HepG2 (cell line): ENCODE data around the gene CCSER1. TPM values are rescaled to one million over a fixed set of nuclear protein-coding genes. Genes with fewer than 3 reads are reported as not detected.

Experiments
- ATAC-seq: fragments of 200-7000 bp; cut with Tn5 transposase; 3 replicates; pipeline ENCODE4 v1.9.1; 2020; ENCODE audit warnings: mild to moderate bottlenecking, moderate library complexity
- BruUV-seq: library from RNA; stranded (reverse); fragments of 400-500 nt; replicated peaks from 2 replicates; lab custom pipeline; 2021; lab: Mats Ljungman, UMichigan
- CTCF ChIA-PET: fragments of 300-600 bp; formaldehyde crosslinking; extraction: SDS; loops from one replicate; lab custom pipeline; 2021; ENCODE audit warnings: low total read pairs, inconsistent platforms, low intra/inter-chr PET ratio; lab: Yijun Ruan, JAX
- POLR2A ChIA-PET: fragments of 350-600 bp; sonication (Branson Sonifier 250); formaldehyde crosslinking; loops from one replicate; lab custom pipeline; 2020; ENCODE audit warnings: antibody characterized with exemption, inconsistent platforms; lab: Yijun Ruan, JAX
- DNase-seq: peaks from one replicate; pipeline ENCODE4 v3.0.0-alpha.2; 2015; ENCODE audit warnings: low spot score
- FAIRE-seq: peaks from 3 replicates; lab custom pipeline; 2011; peaks lifted over from hg19 to GRCh38; lab: Jason Lieb, UNC
- H2AFZ ChIP-seq: one replicate; pipeline ENCODE4 v1.6.1; 2011; ENCODE audit warnings: low read length, inconsistent platforms
- H3K27ac ChIP-seq: fragments of 300-600 bp; 3 replicates; pipeline ENCODE4 v1.8.0; 2011; ENCODE audit warnings: mixed run types, mild to moderate bottlenecking, mixed read lengths, low read length, inconsistent platforms; ENCODE audit not compliant: insufficient read depth; ENCODE audit errors: extremely low read length
- H3K27me3 ChIP-seq, 2 experiments: fragments of 200-600 bp in 1 of 2; 2 replicates in 1 of 2; 3 replicates in 1 of 2; pipeline versions ENCODE4 v1.6.0 to v1.8.0; 2011; ENCODE audit warnings: low read length in 2 of 2, mild to moderate bottlenecking in 2 of 2, moderate library complexity in 2 of 2, inconsistent platforms in 1 of 2; ENCODE audit not compliant: insufficient read depth in 2 of 2, control insufficient read depth in 1 of 2
- H3K36me3 ChIP-seq, 2 experiments: fragments of 200-600 bp in 1 of 2; replicated peaks in 1 of 2; 2 replicates in 1 of 2; 3 replicates in 1 of 2; pipeline versions ENCODE4 v1.5.1 to v1.8.0; 2011; ENCODE audit warnings: low read length in 2 of 2, inconsistent platforms in 1 of 2; ENCODE audit not compliant: insufficient read depth in 2 of 2, control insufficient read depth in 1 of 2
- H3K4me1 ChIP-seq: 2 replicates; pipeline ENCODE4 v1.5.1; 2012; ENCODE audit warnings: low read length, inconsistent platforms; ENCODE audit not compliant: insufficient read depth
- H3K4me2 ChIP-seq: 2 replicates; pipeline ENCODE4 v1.6.0; 2011; ENCODE audit warnings: low read depth, low read length, inconsistent platforms
- H3K4me3 ChIP-seq, 3 experiments: fragments of 200-600 bp in 1 of 3; sonication (generic), shearing (Covaris generic) in 1 of 3; replicated peaks in 1 of 3; 2 replicates each; pipeline ENCODE4 v1.5.1; 2011 to 2016; ENCODE audit warnings: low read length in 3 of 3, inconsistent platforms in 2 of 3, low read depth in 2 of 3, mild to moderate bottlenecking in 2 of 3, control low read depth in 1 of 3, mixed read lengths in 1 of 3; ENCODE audit not compliant: insufficient read depth in 1 of 3
- H3K79me2 ChIP-seq: one replicate; pipeline ENCODE4 v1.6.1; 2011; ENCODE audit warnings: low read length, inconsistent platforms; ENCODE audit not compliant: insufficient read depth
- H3K9ac ChIP-seq: 2 replicates; pipeline ENCODE4 v1.6.0; 2011; ENCODE audit warnings: mild to moderate bottlenecking, low read depth, low read length, inconsistent platforms; ENCODE audit not compliant: insufficient read depth
- H3K9me3 ChIP-seq: 2 replicates; pipeline ENCODE4 v1.5.1; 2012; ENCODE audit warnings: mild to moderate bottlenecking, low read length
- H4K20me1 ChIP-seq: 2 replicates; pipeline ENCODE4 v1.6.0; 2011; ENCODE audit warnings: inconsistent platforms, mild to moderate bottlenecking, low read length, moderate library complexity; ENCODE audit not compliant: insufficient read depth
- GATAD2A ChIP-seq: IDR thresholded peaks from 2 replicates; pipeline ENCODE4 v1.6.1; 2016
- HOXD1 ChIP-seq: sonication (generic); formaldehyde crosslinking; IDR thresholded peaks from 2 replicates; pipeline ENCODE4 v1.5.0; 2020; ENCODE audit warnings: missing genetic modification reagents
- ISX ChIP-seq: sonication (generic); formaldehyde crosslinking; conservative IDR thresholded peaks from 2 replicates; pipeline ENCODE4 v1.5.0; 2020; ENCODE audit warnings: missing genetic modification reagents
- MAFK ChIP-seq, 2 experiments: IDR thresholded peaks in 1 of 2; conservative IDR thresholded peaks in 1 of 2; 2 replicates each; pipeline ENCODE4 v1.6.1; 2011; ENCODE audit warnings: improper control_type of control experiment in 2 of 2, low read length in 2 of 2
- NFE2L2 ChIP-seq: fragments of 150-350 bp; IDR thresholded peaks from 2 replicates; pipeline ENCODE4 v1.6.1; 2014; ENCODE audit warnings: low read length
- SAP130 ChIP-seq: IDR thresholded peaks from 2 replicates; pipeline ENCODE4 v1.6.1; 2016; ENCODE audit warnings: low read depth
- SKI ChIP-seq: fragments of 450-650 bp; IDR thresholded peaks from one replicate; pipeline ENCODE4 v1.6.1; 2018; ENCODE audit warnings: mild to moderate bottlenecking; ENCODE audit not compliant: partially characterized antibody
- ZFP62 ChIP-seq: sonication (generic); formaldehyde crosslinking; IDR thresholded peaks from 2 replicates; pipeline ENCODE4 v1.4.0; 2020; ENCODE audit warnings: missing genetic modification reagents
- ZNF333 ChIP-seq: sonication (generic); formaldehyde crosslinking; IDR thresholded peaks from 2 replicates; pipeline ENCODE4 v1.4.0; 2020; ENCODE audit warnings: mild to moderate bottlenecking, missing genetic modification reagents, borderline replicate concordance
- ZNF709 ChIP-seq: sonication (generic); formaldehyde crosslinking; IDR thresholded peaks from 2 replicates; pipeline ENCODE4 v1.5.0; 2020; ENCODE audit warnings: mild to moderate bottlenecking, missing genetic modification reagents
- ZNF850 ChIP-seq: sonication (generic); formaldehyde crosslinking; conservative IDR thresholded peaks from 2 replicates; pipeline ENCODE4 v1.9.0; 2021; ENCODE audit warnings: mild to moderate bottlenecking, missing genetic modification reagents
- WGBS: methylation state at CpG from one replicate; pipeline ENCODE4 v1.1.6; 2017; ENCODE audit warnings: low lambda C conversion rate; 5-methylcytosine and 5-hydroxymethylcytosine counted together
- in situ Hi-C: cut with HindIII; loops from 2 replicates; pipeline ENCODE4 v1.10.0; 2017; ENCODE audit warnings: low pct_unique_long_range_greater_than_20kb; ENCODE audit not compliant: extremely low pct_ligation_motif_present
- intact Hi-C: fragments of 100-400 bp; cut with micrococcal nuclease; formaldehyde crosslinking; loops from one replicate; pipeline ENCODE4 v1.10.0; 2022; ENCODE audit not compliant: unreplicated experiment
- polyA plus RNA-seq, 8 experiments: library from polyadenylated mRNA; depleted of rRNA in 3 of 8; stranded (reverse) in 7 of 8; unstranded in 1 of 8; fragments of >200 nt; fragmentation: Illumina TruSeq in 4 of 8; extraction: Trizol in 4 of 8; gene quantifications; 2 replicates each; pipeline versions ENCODE4 v1.2.1 to v1.2.3, GENCODE V29; 2011 to 2016; ENCODE audit warnings: low read depth in 4 of 8, missing spikeins in 1 of 8, mixed read lengths in 1 of 8; ENCODE audit not compliant: insufficient read depth in 1 of 8
- total RNA-seq, 5 experiments: library from RNA; depleted of rRNA; stranded (reverse); fragments of >200 nt; fragmentation: Illumina TruSeq; extraction: Trizol; gene quantifications; 2 replicates each; pipeline ENCODE4 v1.2.3, GENCODE V29; 2016; ENCODE audit warnings: low read depth in 1 of 5
- TF ChIP-seq, protein P1 (sequence below): sonication (generic); formaldehyde crosslinking; IDR thresholded peaks from 2 replicates; pipeline ENCODE4 v1.5.0; 2020; ENCODE audit warnings: mild to moderate bottlenecking, missing genetic modification reagents, moderate library complexity
- TF ChIP-seq, protein P2 (sequence below): sonication (generic); formaldehyde crosslinking; IDR thresholded peaks from 2 replicates; pipeline ENCODE4 v1.4.0; 2020; ENCODE audit warnings: mild to moderate bottlenecking, missing genetic modification reagents

The CCSER1 gene
- total and polyA plus RNA-seq, 2 of the 13 experiments (the other 11 are each of a cell fraction or from before 2014, with no cell fraction given): not detected

DNA sequence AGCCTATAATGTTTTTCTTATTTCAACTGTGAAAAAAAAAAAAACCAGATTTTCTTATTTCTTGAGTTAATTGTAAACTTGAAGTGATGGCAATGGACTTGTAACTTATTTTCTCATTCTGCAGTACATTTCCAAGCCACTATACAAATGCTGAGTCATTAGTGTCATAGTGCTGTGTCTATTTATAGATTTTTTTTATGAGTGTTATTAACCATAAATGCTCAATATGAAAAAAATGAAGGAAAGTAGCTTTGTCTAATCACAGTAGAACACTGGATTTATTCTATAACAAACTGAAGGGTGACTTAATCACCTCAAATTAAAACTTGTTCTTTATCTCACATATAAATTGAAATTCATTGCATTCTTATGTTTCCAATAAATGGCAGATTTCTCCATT, 718.6 kb downstream of the CCSER1 start:
- intact Hi-C loops (no loop called here), in situ Hi-C loops (no loop called here)
- no peak overlapping the region for H3K9ac ChIP-seq
- no peak for ATAC-seq
- no TSS peak for BruUV-seq
- POLR2A ChIA-PET: no interaction called here
- H3K36me3 ChIP-seq: no peaks in the 10 kb centered on the region
- H3K4me1 ChIP-seq: peaks cover 26% of the 10 kb centered on the region
- H3K4me3 ChIP-seq: no peak overlapping the region
- no peak for DNase-seq
- CTCF ChIA-PET: no interaction called here
- no peaks in the 10 kb centered on the region for H3K79me2 ChIP-seq
- no peak overlapping the region for H3K4me2 ChIP-seq
- no peak overlapping the region for H2AFZ ChIP-seq
- no peak for FAIRE-seq
- peak; percentile 85 for TF ChIP-seq NFE2L2
- TF ChIP-seq ZNF709 (CRISPR knock-in tag): no peak
- peak in 1 of 2 experiments; percentile 30; a peak in 2 of 4 replicates for TF ChIP-seq MAFK (conservative IDR thresholded peaks at IDR 0.05 in 1 of 2, IDR thresholded peaks at IDR 0.05 in 1 of 2; ENCODE audit: low read length in 2 of 2)
- no peaks in the 10 kb centered on the region for H3K9me3 ChIP-seq
- no peaks in the 10 kb centered on the region for H3K27me3 ChIP-seq
- H3K27ac ChIP-seq: no peak overlapping the region
- H4K20me1 ChIP-seq: no peaks in the 10 kb centered on the region

DNA sequence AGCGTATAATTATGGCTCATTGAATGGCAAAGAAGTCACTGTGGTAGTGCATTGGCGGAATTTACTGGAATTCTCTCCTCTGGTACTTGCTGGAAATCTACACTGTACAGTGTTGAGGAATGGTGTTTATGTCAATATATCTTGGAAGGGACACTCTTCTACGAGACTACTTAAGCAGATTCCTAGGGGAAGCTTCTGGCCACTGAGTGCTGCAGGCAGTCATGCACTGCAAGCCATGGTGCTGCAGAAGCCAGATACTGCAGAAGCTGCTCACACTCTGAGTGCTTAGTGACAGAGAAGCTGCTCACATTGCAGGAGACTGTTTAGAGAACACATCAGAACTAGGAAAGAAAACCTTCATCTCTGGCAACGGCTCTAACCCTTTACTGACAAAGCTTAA, 725.0 kb downstream of the CCSER1 start:
- Histone ChIP-seq H3K27me3 (no peaks in the 10 kb centered on the region), H3K27ac (no peak overlapping the region), H3K4me3 (no peak overlapping the region), H3K36me3 (no peaks in the 10 kb centered on the region), H4K20me1 (no peaks in the 10 kb centered on the region), H3K4me2 (no peak overlapping the region), H3K9ac (no peak overlapping the region), H2AFZ (no peak overlapping the region), H3K9me3 (no peaks in the 10 kb centered on the region), H3K79me2 (no peaks in the 10 kb centered on the region)
- BruUV-seq: no TSS peak
- in situ Hi-C loops (no loop called here), intact Hi-C loops (loop anchor here (10.0 kb wide), 1 partner anchor 93 kb away; no protein-coding TSS in a partner anchor)
- FAIRE-seq (no peak), ATAC-seq (peak; percentile 32; the same call in 1 of the 3 replicates), DNase-seq (no peak)
- ChIA-PET CTCF (no interaction called here), POLR2A (no interaction called here)
- 42% methylated on average over 3 of the region's 4 CpGs for WGBS
- TF ChIP-seq GATAD2A (CRISPR knock-in tag) (no peak), ISX (CRISPR knock-in tag) (no peak), SAP130 (CRISPR knock-in tag) (no peak), ZNF850 (CRISPR knock-in tag) (no peak), HOXD1 (CRISPR knock-in tag) (no peak), ZNF333 (CRISPR knock-in tag) (no peak), SKI (no peak), ZFP62 (no peak)
- TF ChIP-seq, protein P1, sequence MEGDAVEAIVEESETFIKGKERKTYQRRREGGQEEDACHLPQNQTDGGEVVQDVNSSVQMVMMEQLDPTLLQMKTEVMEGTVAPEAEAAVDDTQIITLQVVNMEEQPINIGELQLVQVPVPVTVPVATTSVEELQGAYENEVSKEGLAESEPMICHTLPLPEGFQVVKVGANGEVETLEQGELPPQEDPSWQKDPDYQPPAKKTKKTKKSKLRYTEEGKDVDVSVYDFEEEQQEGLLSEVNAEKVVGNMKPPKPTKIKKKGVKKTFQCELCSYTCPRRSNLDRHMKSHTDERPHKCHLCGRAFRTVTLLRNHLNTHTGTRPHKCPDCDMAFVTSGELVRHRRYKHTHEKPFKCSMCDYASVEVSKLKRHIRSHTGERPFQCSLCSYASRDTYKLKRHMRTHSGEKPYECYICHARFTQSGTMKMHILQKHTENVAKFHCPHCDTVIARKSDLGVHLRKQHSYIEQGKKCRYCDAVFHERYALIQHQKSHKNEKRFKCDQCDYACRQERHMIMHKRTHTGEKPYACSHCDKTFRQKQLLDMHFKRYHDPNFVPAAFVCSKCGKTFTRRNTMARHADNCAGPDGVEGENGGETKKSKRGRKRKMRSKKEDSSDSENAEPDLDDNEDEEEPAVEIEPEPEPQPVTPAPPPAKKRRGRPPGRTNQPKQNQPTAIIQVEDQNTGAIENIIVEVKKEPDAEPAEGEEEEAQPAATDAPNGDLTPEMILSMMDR (CRISPR knock-in tag): no peak
- TF ChIP-seq, protein P2, sequence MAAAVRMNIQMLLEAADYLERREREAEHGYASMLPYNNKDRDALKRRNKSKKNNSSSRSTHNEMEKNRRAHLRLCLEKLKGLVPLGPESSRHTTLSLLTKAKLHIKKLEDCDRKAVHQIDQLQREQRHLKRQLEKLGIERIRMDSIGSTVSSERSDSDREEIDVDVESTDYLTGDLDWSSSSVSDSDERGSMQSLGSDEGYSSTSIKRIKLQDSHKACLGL: no peak
- TF ChIP-seq, all 625 proteins: peak for 0
- peaks cover 2% of the 10 kb centered on the region for H3K4me1 ChIP-seq
